SK-N-SH (cell line): ENCODE results near the gene HSP90AA1.

Source experiments
- CTCF ChIP-seq: fragments of 200-600 bp; sonication (generic); IDR thresholded peaks from 2 replicates; pipeline ENCODE4 v1.6.1; 2017; ENCODE audit warnings: antibody characterized with exemption, mild to moderate bottlenecking, moderate library complexity
- EZH2phosphoT487 ChIP-seq: fragments of 200-600 bp; sonication (generic); IDR thresholded peaks from 2 replicates; pipeline ENCODE4 v1.6.1; 2017; ENCODE audit warnings: low read depth, mixed run types, mild to moderate bottlenecking, antibody characterized with exemption, moderate library complexity, borderline replicate concordance
- JUND ChIP-seq: IDR thresholded peaks from 2 replicates; pipeline ENCODE4 v1.4.0; 2012
- MEF2A ChIP-seq: IDR thresholded peaks from 2 replicates; pipeline ENCODE4 v1.4.0; 2012; ENCODE audit warnings: low read depth, borderline replicate concordance
- NFIC ChIP-seq: IDR thresholded peaks from 2 replicates; pipeline ENCODE4 v1.4.0; 2012; ENCODE audit warnings: borderline replicate concordance
- POLR2AphosphoS5 ChIP-seq: IDR thresholded peaks from 2 replicates; pipeline ENCODE4 v1.6.1; 2012; ENCODE audit warnings: low read depth, low read length
- RAD21 ChIP-seq: IDR thresholded peaks from 2 replicates; pipeline ENCODE4 v1.6.1; 2012; ENCODE audit warnings: mild to moderate bottlenecking, low read length
- TAF1 ChIP-seq: IDR thresholded peaks from 2 replicates; pipeline ENCODE4 v1.6.1; 2012; ENCODE audit warnings: low read depth, mild to moderate bottlenecking, low read length, moderate library complexity, borderline replicate concordance
- TF ChIP-seq, protein P1 (sequence below): IDR thresholded peaks from 2 replicates; pipeline ENCODE4 v1.4.0; 2012; ENCODE audit warnings: low read depth

DNA sequence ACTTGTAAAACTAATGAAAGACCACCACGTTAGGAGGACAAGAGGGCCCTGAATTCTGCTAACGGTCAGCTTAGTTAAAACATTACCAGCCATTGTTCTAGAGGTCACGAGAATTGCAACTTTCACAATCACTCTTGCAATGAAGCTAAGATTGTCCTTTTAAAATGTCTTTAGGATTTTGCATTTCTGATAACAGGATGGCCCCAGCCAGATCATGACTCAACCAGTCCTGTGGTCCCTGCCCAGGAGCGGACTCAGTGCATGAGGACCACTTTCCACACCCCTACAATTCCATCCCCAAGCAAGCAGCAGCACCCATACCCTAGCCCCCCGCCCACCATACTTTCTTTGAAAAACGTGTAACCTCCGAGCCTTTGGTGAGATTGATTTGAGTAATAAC, 28.7 kb downstream of the HSP90AA1 start:
- TF ChIP-seq EZH2phosphoT487 (no peak), CTCF (no peak), POLR2AphosphoS5 (no peak), TAF1 (no peak), MEF2A (no peak), RAD21 (no peak), JUND (no peak), NFIC (no peak)
- TF ChIP-seq, protein P1, sequence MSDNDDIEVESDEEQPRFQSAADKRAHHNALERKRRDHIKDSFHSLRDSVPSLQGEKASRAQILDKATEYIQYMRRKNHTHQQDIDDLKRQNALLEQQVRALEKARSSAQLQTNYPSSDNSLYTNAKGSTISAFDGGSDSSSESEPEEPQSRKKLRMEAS: no peak
